HG03066 (cell line): ENCODE results near the gene PKP4.
"Not testable (repeated sequence)": the region's sequence is repeated elsewhere in the genome, so short reads cannot be mapped to it uniquely, and the experiment has no call there.

Experiments
- ATAC-seq: cut with Tn5 transposase; IDR thresholded peaks from one replicate; pipeline ENCODE4 v1.9.1; 2021; ENCODE audit warnings: low read depth; ENCODE audit not compliant: unreplicated experiment

PKP4 gene, protein sequence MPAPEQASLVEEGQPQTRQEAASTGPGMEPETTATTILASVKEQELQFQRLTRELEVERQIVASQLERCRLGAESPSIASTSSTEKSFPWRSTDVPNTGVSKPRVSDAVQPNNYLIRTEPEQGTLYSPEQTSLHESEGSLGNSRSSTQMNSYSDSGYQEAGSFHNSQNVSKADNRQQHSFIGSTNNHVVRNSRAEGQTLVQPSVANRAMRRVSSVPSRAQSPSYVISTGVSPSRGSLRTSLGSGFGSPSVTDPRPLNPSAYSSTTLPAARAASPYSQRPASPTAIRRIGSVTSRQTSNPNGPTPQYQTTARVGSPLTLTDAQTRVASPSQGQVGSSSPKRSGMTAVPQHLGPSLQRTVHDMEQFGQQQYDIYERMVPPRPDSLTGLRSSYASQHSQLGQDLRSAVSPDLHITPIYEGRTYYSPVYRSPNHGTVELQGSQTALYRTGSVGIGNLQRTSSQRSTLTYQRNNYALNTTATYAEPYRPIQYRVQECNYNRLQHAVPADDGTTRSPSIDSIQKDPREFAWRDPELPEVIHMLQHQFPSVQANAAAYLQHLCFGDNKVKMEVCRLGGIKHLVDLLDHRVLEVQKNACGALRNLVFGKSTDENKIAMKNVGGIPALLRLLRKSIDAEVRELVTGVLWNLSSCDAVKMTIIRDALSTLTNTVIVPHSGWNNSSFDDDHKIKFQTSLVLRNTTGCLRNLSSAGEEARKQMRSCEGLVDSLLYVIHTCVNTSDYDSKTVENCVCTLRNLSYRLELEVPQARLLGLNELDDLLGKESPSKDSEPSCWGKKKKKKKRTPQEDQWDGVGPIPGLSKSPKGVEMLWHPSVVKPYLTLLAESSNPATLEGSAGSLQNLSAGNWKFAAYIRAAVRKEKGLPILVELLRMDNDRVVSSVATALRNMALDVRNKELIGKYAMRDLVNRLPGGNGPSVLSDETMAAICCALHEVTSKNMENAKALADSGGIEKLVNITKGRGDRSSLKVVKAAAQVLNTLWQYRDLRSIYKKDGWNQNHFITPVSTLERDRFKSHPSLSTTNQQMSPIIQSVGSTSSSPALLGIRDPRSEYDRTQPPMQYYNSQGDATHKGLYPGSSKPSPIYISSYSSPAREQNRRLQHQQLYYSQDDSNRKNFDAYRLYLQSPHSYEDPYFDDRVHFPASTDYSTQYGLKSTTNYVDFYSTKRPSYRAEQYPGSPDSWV

DNA sequence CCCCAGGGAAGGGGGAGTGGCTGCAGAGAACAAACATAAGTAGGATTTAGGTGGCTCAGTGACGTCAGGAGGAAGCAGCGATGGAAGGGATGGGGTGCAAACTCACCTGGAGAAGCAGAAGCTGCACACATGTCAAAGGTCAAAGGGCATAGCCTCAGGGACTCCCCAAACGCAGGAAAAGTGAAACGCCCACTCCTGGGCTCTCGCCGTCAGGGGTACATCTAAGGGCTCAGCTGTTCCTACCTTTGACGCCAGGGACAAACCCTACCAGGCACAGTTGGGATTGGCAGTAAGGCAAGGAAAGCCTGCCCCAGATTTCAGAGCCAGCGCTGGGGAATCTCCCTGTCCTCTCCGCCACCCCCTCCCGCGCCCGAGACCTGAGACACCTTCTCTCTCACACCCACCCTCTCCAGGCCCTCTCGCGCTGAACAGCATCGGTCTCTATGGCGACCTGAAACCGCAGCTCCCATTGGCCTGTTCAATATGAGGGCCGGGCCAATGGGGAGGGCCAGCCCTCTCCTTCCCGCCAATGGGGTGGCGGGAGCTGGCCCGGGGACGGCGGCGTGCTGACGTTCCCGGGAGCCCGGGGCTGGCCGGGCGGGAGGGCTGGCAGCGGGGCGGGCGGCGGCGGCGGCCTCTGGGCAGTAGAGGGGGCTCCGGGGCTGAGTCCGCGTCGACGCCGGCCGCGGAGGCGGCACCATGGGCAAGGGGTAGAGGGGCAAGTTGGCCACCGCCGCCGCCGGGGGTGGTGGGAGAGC lies at the start of gene PKP4, which contains the start of gene CCDC148:
PKP4 (plus strand) TSS at position 644 of the 758 bp plus-strand sequence. CDS start 76,233 bp downstream, outside the sequence.
CCDC148 (minus strand) TSS at position 445 of the 758 bp plus-strand sequence; CDS start at position 131, 314 bp downstream.
- ATAC-seq: peak; percentile 87

DNA sequence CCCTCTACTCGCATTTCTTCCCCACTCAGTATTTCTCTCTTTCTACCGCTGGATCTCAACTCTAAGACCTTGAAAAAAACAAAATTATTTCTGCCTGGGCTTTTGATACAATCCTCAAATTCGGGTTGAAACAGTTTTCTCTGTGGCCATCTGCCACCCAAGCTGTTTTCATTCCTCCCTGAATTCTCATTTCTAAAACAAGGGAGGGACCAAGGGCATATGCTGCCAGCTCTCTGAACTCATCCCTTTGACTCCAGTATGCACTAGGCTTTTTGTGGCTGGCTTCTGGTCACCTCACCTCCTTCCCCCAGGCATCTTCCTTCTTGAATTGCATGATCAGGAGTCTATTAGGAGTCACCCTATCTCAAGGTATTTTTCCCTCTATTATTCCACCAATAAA lies 49.7 kb upstream of the PKP4 start:
- ATAC-seq: no peak

DNA sequence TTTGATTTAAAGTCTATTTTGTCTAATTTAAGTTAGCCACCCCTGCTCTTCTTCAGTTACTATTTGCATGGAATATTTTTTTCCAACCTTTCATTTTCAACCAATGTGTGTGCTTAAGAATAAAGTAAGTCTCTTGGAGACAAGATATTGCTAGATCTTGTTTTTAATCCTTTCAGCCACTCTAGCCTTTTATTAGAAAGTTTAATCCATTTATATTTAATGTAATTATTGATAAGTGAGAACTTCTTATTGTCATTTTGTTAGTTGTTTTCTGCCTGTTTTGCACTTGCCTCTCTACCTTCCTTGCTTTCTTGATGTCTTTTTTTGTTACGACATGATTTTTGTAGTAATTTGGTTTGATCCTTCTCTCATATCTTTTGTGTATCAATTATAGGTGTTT lies 46.6 kb upstream of the PKP4 start:
- no peak for ATAC-seq

DNA sequence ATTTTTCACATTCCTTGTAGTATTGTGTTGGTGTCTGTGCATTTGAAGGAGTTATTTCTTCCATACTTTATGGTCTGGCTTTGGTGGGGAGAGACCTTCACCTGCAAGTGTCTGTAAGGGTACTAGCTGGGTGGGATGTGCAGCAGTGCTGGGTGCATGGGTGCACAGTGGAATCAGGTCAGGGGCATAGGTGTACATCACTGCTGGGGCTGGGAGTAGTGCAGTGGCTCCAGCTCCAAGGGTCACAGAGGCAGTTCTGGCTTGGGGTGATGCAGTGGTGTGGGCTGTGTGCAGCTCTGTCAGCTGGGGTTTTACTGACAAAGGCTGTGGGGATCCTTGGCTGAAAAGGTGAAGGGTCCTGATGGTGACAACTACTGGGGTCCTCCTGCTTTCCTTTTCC lies 45.0 kb upstream of the PKP4 start:
- ATAC-seq: no peak

DNA sequence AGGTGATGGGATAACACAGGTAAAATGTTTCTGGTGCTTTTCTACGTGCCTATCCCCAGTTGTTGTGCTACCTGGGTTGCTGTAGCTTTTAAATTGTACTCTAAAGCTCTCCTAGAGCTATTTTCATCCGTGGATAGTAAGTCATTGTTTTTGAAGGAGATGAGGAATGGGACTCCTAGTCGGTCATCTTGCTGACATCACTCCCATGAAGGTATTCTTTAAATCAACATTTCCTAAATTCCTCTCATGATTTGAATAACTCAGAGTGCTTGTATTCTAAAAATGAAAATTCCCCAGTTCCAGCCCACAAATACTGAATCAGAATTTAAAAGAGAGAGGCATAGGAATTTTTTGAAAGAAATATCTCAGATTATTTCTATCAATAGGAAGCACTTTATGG lies 44.5 kb upstream of the PKP4 start:
- ATAC-seq: no peak

DNA sequence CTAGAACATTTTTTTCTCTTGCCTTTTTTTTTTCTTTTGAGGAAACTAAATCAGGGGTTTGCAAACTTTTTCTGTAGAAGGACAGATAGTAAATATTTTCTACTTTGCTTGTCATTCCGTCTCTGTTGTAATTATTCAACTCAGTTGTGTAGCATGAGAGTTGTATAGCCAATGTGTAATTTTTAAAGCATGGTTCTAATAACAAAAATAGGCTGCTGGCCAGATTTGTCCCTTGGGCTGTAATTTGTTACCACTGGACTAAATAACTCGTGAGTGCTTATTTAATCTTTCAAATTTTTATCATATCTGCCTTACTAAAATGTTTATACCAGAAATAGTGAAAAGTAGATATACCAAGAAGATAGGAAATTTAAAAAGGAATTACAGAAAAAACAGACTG lies 43.2 kb upstream of the PKP4 start:
- no peak for ATAC-seq

DNA sequence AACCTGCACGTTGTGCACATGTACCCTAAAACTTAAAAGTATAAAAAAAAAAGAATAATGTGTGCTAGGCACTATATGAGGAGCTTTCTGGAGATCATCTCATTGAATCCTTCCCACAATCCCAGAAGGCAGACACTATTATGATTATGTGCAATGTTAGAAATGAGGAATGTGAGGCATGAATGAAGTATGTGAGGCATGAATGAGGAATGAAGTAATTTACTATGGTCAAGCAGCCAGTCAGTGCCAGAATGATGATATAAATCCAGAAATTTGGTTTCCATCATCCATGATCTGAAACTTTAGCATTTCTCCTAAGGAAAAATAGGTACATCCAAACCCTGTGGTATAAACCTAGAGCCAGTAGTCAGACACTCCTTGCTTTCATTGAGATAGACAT lies 42.2 kb upstream of the PKP4 start:
- no peak for ATAC-seq

DNA sequence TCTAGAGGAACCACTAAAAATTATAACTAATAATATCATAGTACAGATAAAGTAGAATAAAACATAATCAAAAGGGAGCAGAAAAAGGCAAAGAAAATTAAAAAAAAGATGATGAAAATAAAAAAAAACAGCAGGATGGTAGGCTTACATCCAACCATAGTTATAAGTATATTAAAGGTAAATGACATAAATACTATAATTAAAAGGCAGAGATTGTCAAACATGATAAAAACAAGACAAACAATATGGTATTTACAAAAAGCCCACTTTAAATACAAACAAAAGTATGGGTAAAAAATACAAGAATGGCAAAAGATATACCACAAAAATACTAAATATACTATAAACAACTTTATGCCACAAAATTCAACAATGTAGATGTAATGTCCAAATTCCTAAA lies 24.6 kb upstream of the PKP4 start:
- no peak for ATAC-seq

DNA sequence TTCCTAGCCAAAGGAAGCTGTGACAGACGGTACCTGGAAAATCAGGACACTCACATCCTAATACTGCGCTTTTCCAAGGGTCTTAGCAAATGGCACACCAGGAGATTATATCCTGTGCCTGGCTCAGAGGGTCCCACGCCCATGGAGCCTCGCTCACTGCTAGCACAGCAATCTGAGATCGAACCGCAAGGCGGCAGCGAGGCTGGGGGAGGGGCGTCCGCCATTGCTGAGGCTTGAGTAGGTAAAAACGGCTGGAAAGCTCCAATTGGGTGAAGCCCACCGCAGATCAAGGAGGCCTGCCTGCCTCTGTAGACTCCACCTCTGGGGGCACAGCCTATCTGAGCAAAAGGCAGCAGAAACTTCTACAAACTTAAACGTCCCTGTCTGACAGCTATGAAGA lies 23.0 kb upstream of the PKP4 start:
- not testable (repeated sequence) for ATAC-seq

DNA sequence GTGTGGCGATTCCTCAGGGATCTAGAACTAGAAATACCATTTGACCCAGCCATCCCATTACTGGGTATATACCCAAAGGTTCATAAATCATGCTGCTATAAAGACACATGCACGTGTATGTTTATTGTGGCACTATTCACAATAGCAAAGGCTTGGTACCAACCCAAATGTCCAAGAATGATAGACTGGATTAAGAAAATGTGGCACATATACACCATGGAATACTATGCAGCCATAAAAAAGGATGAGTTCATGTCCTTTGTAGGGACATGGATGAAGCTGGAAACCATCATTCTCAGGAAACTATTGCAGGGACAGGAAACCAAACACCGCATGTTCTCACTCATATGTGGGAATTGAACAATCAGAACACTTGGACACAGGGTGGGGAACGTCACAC lies 17.7 kb upstream of the PKP4 start:
- not testable (repeated sequence) for ATAC-seq

DNA sequence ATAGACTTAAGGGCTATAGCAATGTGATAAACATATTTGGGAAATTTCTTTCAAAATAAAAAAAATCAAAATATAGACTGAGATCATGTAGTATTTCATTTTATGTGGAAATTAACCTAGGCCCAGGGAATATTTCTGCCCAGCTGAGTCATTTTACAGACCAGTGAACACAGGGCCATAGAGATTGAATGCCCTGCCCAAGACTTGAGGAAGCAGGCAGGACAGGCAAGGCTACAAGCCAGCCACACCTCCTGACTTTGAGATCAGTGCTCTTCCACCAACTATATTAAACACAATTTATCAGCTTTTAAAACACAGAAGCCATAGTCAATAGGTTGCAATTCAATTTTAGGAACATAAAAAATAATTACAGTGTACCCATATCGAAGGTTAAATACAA lies 13.1 kb upstream of the PKP4 start:
- no peak for ATAC-seq

DNA sequence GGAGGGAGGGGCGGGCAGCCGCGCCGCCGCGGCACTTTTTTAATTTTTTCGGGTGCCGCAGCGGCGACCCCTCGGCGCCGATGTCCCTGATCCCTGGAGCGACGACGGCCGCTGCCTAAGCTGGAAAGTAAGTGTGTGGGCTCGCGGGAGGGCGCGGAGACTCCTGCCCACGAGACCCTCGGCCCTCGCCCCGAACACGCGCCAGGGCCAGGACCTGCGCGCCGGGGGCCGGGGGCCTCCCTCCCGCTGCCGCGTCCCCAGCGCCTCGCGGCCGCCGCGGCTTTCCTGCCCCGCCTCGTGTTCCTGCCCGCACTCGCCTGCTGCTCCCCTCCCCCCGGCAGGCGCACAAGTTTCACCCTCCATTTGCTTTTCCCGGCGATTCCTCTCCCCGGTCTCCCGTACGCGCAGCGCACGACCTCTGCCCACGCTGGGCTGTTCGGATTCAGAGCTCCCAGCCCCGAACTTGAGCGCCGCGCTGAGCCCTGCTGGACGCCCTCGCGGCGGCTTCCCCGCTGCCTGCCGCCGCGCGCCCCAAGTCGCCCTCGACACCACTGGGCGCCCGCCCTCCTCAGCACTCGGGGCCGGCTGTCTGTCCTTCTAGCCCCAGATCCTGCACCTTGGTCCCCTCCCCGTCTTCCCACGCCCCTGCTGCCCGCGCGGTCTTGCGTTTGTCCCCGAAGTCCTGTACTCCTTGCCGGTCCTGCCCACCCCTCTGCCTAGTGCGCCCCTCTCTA lies 507 bp downstream of the PKP4 start:
- ATAC-seq: peak; percentile 34

DNA sequence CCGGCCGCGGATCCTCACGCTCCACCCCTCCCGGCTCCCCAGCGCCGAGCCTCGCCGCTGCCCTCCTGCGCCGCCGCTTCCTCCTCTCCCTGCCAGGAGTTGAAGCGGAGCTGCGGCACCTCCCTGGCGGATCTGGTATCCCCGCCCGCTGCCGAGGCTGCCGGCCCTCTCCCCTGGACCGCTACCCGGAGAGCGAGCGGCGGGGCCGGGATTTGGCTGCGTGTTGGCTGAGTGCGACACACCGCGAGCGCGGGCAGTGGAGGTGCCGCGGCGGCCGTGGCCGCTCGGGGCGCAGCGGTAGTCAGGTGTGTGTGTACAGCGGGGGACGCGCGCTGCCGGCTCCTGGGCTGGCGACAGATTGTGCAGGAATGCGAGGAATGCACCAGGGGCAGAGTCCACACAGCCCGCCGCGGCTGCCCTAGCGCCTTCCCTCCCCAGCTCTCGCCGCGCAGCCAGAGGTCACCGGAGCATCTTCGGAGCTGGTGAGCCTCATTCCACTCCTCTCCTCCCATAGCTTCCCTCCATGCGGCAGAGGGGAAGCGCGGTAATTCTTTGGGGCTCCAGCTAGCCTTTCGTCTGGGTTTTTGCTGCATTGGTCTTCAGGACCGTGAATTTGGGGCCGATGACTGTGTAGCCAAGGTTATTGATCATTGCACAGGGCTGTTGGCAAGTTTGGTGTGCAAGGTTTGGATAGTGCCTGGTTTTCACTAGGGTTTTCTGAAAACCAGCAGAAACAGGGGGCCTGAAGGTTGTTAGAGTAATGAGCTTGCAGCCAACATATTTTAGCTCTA lies 1.3 kb downstream of the PKP4 start:
- peak; percentile 50 for ATAC-seq

DNA sequence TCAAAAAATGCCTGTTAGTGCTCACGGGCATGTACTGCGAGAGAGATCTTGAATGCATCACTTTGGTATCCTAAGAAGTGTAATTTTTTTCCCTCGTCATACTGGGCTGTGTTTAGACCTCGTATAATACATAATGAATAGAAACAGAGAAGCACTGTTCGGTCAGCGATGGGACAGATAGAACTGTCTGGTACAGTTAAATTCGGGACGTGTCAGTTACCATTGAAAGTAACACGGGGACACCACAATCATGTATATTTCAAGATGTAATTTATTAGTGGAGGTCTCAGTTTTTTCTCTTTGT lies 1.8 kb downstream of the PKP4 start:
- no peak for ATAC-seq

DNA sequence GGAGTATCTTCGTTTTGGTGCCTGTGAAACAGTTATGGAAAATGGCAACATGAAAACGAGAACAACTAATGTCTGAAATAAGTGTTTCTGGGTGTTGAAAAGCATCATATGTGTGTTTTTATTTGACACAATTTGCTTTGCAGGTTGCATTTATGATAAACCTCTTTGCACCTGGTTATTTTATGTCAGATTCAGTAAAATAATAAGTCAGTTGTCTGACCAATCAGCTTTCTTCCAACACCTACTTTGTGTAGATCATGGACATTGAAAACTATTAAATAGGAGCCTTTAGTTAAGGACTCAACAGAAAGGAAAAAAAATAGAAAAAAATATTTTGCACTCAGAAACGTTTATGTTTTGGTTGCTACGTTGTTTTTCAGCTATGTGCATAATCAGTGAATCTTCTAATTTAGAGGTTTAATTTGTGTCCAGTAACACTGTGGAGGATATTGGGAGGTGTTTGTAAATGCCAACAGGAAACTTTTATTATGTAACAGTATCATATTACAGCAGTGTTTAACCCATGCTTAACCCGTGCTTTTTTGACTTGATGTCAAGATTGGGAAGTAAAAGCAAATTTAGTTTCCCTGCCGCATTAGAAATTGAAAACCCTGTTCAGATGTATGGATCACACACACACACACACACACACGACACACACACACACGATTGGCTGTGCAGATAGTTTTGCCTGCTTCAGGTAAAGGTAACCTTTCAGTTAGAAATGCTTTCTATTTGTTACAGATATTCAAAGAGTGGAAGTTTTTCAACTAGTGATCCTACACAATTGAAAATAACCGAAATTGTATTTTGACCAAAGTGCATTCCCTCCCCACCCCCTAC lies 2.6 kb downstream of the PKP4 start:
- no peak for ATAC-seq

DNA sequence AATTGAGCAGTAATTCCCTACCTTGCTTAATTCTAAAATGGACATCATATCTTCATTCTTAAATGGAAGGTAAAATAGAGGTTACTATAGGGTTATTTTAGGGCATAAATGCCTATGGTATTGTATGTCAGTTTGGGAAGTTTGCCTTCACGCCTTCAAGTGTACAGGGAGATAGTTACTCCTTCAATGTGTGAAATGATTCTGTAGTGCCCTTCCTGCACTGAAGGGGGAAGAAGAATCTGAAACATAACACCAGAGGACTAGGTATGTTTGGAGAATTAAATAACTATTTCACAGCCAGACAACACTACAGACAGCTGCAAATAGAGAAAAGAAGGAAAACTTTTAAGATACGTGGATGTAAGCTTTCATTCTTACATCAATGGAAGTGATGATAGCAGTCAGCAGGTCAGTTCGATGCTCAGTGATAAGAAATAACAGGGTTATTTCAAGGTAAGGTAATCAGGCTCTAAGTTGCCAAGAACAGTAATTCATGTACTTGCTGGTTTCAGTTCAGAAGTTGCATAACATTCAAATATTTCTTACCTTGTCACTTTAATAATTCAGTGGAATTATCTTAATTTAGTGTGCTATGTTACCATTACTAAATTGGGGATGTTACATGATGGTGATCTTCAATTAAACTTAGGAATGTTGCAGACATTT lies 4.0 kb downstream of the PKP4 start:
- no peak for ATAC-seq

DNA sequence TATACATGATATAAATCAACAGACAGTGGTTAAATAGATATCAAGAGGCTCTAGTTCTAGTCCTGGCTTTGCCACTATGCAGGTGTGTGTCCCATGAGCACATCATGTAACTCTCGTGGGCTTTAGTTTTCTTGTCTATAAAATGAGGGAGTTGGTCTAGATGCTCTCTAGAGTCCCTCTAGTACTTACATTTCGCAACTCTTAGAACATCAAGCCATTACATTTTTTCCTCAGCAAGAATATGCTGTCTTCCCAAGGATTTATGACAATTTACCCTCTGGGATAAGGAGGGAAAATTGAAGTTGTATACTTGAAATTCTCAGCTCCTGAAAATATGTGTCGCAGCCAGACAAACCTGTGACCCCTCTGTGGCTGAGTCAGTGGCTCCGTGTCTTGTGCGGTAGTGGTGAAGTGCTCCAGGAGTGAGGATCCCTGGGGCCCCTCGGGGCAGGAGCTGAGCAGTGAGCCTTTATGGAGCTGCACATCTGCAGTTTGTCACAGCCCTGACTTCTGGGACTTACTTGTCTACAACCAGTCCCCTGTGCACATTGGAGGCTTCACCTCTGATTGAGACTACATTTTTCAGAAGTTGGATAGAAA lies 6.8 kb downstream of the PKP4 start:
- no peak for ATAC-seq
